Measurements from ENCODE around the gene ASB7.

DNA sequence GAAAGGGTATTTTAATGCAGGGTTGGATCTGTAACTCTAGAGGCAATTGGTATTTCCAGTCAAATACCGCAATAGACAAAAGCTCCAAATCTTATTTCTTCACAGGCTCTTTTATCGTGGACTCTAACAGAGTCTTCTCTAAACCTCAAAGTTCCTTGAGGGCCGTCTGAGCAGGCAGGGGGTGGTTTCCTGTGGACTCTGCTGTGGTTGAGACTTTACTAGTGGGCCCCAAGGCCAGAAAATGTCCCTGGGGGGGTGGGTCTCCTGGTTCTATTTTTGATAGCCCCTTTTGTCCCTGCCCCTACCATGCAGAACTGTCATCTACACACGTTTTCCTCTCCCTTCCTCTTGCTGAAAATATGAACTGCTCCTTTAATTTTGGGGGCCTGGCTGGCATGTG lies 80.1 kb downstream of the ASB7 start:
- TF ChIP-seq POLR2AphosphoS5 (IDR thresholded peaks at IDR 0.05; ENCODE audit: borderline replicate concordance, low read depth, low read length) = no peak
- no peak for TF ChIP-seq EZH2 (IDR thresholded peaks at IDR 0.05)
- TF ChIP-seq FOXP2 (optimal IDR thresholded peaks at IDR 0.05; ENCODE audit: control extremely low read depth, extremely low read length, insufficient read depth) = no peak
